Bronchial epithelial cell (primary cell): ENCODE measurements around the gene WDFY3. TPM values are rescaled to one million over a fixed set of nuclear protein-coding genes. Genes with fewer than 3 reads are reported as not detected.

ENCODE experiments used
- DNase-seq: peaks from one replicate; pipeline ENCODE4 v3.0.0-alpha.2; 2010; ENCODE audit warnings: low read depth
- FAIRE-seq: peaks from 2 replicates; lab custom pipeline; 2011; peaks lifted over from hg19 to GRCh38; lab: Jason Lieb, UNC
- H3K27me3 ChIP-seq: 2 replicates; pipeline ENCODE4 v1.5.1; 2011; ENCODE audit warnings: low read length; ENCODE audit not compliant: control insufficient read depth, insufficient read depth
- H3K36me3 ChIP-seq: 2 replicates; pipeline ENCODE4 v1.5.1; 2011; ENCODE audit warnings: low read length; ENCODE audit not compliant: control insufficient read depth, insufficient read depth
- H3K4me3 ChIP-seq: 2 replicates; pipeline ENCODE4 v1.5.1; 2011; ENCODE audit warnings: mild to moderate bottlenecking, low read depth, low read length, control low read depth
- CTCF ChIP-seq: IDR thresholded peaks from 2 replicates; pipeline ENCODE4 v1.5.1; 2011; ENCODE audit warnings: mild to moderate bottlenecking, moderate library complexity, low read length, control low read depth, inconsistent platforms; ENCODE audit not compliant: insufficient read depth, severe bottlenecking
- total RNA-seq: library from RNA; depleted of rRNA; stranded (reverse); fragments of >200 nt; gene quantifications from 2 replicates; pipeline ENCODE4 v1.2.1, GENCODE V29; 2014

Gene WDFY3
- total RNA-seq, 1 donor from 2014 or later = 33.2 TPM

- no peak for DNase-seq
- H3K36me3 ChIP-seq = peaks cover 9% of the 10 kb centered on the region
These were observed 184.0 kb downstream of the WDFY3 start for GRCh38 chr4:84782517-84782916.

GRCh38 chr4:84780719-84781118 is 185.8 kb downstream of the WDFY3 start:
- DNase-seq = no peak
- no peak for FAIRE-seq
- no peaks in the 10 kb centered on the region for H3K27me3 ChIP-seq
- H3K4me3 ChIP-seq = no peak overlapping the region
- no peak for TF ChIP-seq CTCF
- H3K36me3 ChIP-seq = peaks cover 6% of the 10 kb centered on the region

More at GRCh38 chr4:84782517-84782916, 184.0 kb downstream of the WDFY3 start:
- Histone ChIP-seq H3K4me3 (no peak overlapping the region), H3K27me3 (no peaks in the 10 kb centered on the region)
- no peak for FAIRE-seq
- TF ChIP-seq CTCF = no peak

GRCh38 chr4:84778041-84778440 is 188.4 kb downstream of the WDFY3 start:
- H3K27me3 ChIP-seq = no peaks in the 10 kb centered on the region
- DNase-seq (no peak), FAIRE-seq (no peak)
- no peak for TF ChIP-seq CTCF
- H3K36me3 ChIP-seq = peaks cover 4% of the 10 kb centered on the region
- H3K4me3 ChIP-seq = no peak overlapping the region

GRCh38 chr4:84767168-84767567 is 199.3 kb downstream of the WDFY3 start:
- FAIRE-seq = no peak
- Histone ChIP-seq H3K27me3 (no peaks in the 10 kb centered on the region), H3K36me3 (peaks cover 2% of the 10 kb centered on the region), H3K4me3 (no peak overlapping the region)
- TF ChIP-seq CTCF = no peak
- DNase-seq = no peak

GRCh38 chr4:84753321-84753972 is 213.0 kb downstream of the WDFY3 start:
- FAIRE-seq (no peak), DNase-seq (no peak)
- Histone ChIP-seq H3K36me3 (peaks cover 5% of the 10 kb centered on the region), H3K27me3 (no peaks in the 10 kb centered on the region), H3K4me3 (no peak overlapping the region)
- no peak for TF ChIP-seq CTCF

- no peak for FAIRE-seq
- peaks cover 3% of the 10 kb centered on the region for H3K36me3 ChIP-seq
- DNase-seq = no peak
These were observed 214.8 kb downstream of the WDFY3 start for GRCh38 chr4:84751707-84752106.

More at GRCh38 chr4:84751707-84752106, 214.8 kb downstream of the WDFY3 start:
- Histone ChIP-seq H3K4me3 (no peak overlapping the region), H3K27me3 (no peaks in the 10 kb centered on the region)
- no peak for TF ChIP-seq CTCF
